Activated naive CD4-positive, alpha-beta T cell treated with anti-CD3 and anti-CD28 coated beads, Interleukin-2, amount 10 ng/mL, durations not matched to agents 7 days and 5 days (primary cell): ENCODE data around the gene CREB3L4.

ENCODE experiments used
- CTCF ChIA-PET: fragments of 350-600 bp; sonication (Branson Sonifier 250); formaldehyde crosslinking; loops from one replicate; lab custom pipeline; 2021; ENCODE audit warnings: antibody characterized with exemption; lab: Charles Lee
- DNase-seq: peaks from one replicate; pipeline ENCODE4 v3.0.0-alpha.2; 2020
- H3K27ac Mint-ChIP-seq: one replicate; pipeline ENCODE4 v1.8.0; 2021; ENCODE audit warnings: mild to moderate bottlenecking, moderate library complexity, mixed read lengths
- H3K27me3 Mint-ChIP-seq: one replicate; pipeline ENCODE4 v1.8.0; 2021; ENCODE audit warnings: mild to moderate bottlenecking, mixed read lengths
- H3K36me3 Mint-ChIP-seq: one replicate; pipeline ENCODE4 v1.8.0; 2021; ENCODE audit warnings: mixed read lengths
- H3K4me1 Mint-ChIP-seq: one replicate; pipeline ENCODE4 v1.8.0; 2021; ENCODE audit warnings: mixed read lengths
- H3K4me3 Mint-ChIP-seq: one replicate; pipeline ENCODE4 v1.8.0; 2021; ENCODE audit warnings: mild to moderate bottlenecking, moderate library complexity, mixed read lengths
- H3K9me3 Mint-ChIP-seq: one replicate; pipeline ENCODE4 v1.8.0; 2021; ENCODE audit warnings: mixed read lengths

The CREB3L4 gene

DNA sequence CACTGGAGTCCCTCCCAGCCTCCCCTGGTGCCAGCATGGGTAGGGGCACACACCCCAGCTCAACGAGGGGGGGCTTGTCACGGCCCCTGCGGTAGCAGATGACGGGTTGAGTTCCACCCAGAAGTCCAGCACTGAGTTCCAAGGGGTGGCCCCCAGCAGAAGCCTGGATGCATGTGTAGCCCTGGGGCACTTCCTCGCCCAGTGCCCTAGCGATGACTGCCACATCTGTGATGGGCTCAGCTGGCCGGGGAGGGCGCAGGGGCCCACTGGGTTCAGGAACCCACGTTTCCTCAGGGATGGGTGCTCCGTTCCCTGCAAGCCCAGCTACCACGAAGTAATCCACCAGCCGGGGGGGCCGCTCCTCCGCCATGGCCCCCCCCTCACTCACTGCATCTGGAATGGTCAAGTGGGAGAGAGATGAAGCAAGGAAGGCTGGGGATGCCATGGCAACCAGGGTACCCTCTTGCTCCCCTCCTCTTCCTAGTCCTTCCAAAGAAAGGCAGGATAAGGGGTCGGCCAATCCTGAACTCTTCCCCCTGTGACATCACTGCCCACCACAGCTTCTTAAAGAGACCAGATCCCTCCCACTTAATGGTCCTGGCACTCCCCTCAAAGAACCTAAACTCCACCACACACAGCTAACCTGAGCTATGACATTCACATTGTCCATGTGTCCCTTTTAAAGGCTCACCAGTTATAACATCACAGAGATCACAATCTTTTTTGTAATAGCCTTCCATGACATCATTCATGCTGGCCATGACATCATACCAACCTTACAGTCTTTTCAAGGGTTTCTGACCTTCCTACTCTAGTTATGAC lies 23.5 kb upstream of the CREB3L4 start:
- H3K4me1 Mint-ChIP-seq: peaks cover 43% of the 10 kb centered on the region
- DNase-seq: no peak

DNA sequence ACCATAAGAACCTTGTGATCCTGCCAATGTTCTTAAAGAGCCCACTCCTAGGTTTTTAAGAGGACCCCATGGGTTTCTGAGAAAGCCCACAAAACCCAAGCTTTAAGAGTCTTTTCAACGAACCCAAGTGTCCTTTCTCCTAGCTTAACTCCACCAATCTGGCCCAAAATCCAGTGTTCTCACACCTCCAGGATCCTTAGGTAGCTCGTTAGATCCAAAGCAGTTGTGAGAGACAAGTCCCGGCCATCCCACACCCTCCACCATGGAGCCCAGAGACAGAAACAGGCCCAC lies 22.9 kb upstream of the CREB3L4 start:
- peaks cover 4% of the 10 kb centered on the region for H3K27me3 Mint-ChIP-seq
- peak overlapping the region; percentile 99 for H3K27ac Mint-ChIP-seq
- peak overlapping the region; percentile 96 for H3K4me3 Mint-ChIP-seq
- CTCF ChIA-PET: interaction anchor here (0.7 to 3.3 kb wide), 14 partner anchors 10 to 267 kb away, joined by 3 to 23 read pairs (median 6); partner anchors contain the start of genes CREB3L4, GATAD2B, JTB and RAB13
- peaks cover 43% of the 10 kb centered on the region for H3K4me1 Mint-ChIP-seq
- no peak for DNase-seq
- H3K9me3 Mint-ChIP-seq: no peaks in the 10 kb centered on the region
- peaks cover 64% of the 10 kb centered on the region for H3K36me3 Mint-ChIP-seq

More for the DNA sequence above, 23.5 kb upstream of the CREB3L4 start:
- peak overlapping the region; percentile 96 for H3K4me3 Mint-ChIP-seq
- peaks cover 4% of the 10 kb centered on the region for H3K27me3 Mint-ChIP-seq
- no peaks in the 10 kb centered on the region for H3K9me3 Mint-ChIP-seq
- peaks cover 69% of the 10 kb centered on the region for H3K36me3 Mint-ChIP-seq
- CTCF ChIA-PET: interaction anchor here (0.7 to 3.3 kb wide), 13 partner anchors 11 to 267 kb away, joined by 3 to 23 read pairs (median 5); partner anchors contain the start of genes CREB3L4, GATAD2B, JTB and RAB13
- peak overlapping the region; percentile 99 for H3K27ac Mint-ChIP-seq

DNA sequence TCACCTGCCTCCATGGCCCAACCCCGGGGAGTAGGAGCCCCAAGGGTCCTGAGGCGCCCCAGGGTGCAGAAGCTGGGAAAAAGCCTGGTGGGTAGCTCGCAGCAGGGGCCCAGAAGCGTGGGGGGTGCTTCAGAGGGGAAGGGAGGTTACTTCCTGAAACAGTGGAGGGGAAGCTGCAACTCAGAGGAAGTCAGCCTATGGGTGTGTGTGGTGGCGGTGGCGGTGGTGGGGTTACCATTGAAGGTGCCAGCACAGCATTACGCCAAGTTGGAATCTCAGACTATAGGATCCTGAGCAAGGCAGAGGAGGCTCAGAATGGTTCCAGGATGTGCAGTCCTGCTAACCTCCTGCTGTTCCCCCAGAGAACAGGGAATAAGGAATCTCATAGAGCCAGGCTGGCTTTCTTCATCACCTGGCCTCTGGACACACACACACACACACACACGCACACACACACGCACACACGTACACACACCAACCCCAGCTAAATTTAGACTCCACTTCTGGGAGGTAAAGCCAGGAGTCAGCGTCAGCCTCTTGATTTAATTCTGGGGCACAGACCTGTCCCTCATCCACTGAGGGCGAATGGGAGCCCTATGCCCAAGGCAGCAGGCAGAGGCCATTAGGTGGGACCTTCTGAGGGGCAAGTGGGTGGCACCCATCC lies 22.4 kb upstream of the CREB3L4 start:
- H3K27ac Mint-ChIP-seq: peak overlapping the region; percentile 99
- peak; percentile 90 for DNase-seq
- H3K4me3 Mint-ChIP-seq: peak overlapping the region; percentile 96
- peaks cover 4% of the 10 kb centered on the region for H3K27me3 Mint-ChIP-seq
- no peaks in the 10 kb centered on the region for H3K9me3 Mint-ChIP-seq
- peaks cover 42% of the 10 kb centered on the region for H3K4me1 Mint-ChIP-seq
- CTCF ChIA-PET: interaction anchor here (0.7 to 3.3 kb wide), 17 partner anchors 9 to 268 kb away, joined by 3 to 23 read pairs (median 6); partner anchors contain the start of genes CREB3L4, GATAD2B, JTB and RAB13
- peaks cover 62% of the 10 kb centered on the region for H3K36me3 Mint-ChIP-seq

- peaks cover 4% of the 10 kb centered on the region for H3K27me3 Mint-ChIP-seq
- H3K9me3 Mint-ChIP-seq: no peaks in the 10 kb centered on the region
- peak; percentile 87 for DNase-seq
- peak overlapping the region; percentile 99 for H3K27ac Mint-ChIP-seq
- CTCF ChIA-PET: interaction anchor here (0.6 to 3.3 kb wide), 16 partner anchors 10 to 380 kb away, joined by 3 to 23 read pairs (median 4); partner anchors contain the start of genes CREB3L4, GATAD2B, JTB and RAB13
- peaks cover 65% of the 10 kb centered on the region for H3K36me3 Mint-ChIP-seq
- peaks cover 40% of the 10 kb centered on the region for H3K4me1 Mint-ChIP-seq
- H3K4me3 Mint-ChIP-seq: peak overlapping the region; percentile 96
Measured at GRCh38 chr1:153945795-153946621, 21.7 kb upstream of the CREB3L4 start.

DNA sequence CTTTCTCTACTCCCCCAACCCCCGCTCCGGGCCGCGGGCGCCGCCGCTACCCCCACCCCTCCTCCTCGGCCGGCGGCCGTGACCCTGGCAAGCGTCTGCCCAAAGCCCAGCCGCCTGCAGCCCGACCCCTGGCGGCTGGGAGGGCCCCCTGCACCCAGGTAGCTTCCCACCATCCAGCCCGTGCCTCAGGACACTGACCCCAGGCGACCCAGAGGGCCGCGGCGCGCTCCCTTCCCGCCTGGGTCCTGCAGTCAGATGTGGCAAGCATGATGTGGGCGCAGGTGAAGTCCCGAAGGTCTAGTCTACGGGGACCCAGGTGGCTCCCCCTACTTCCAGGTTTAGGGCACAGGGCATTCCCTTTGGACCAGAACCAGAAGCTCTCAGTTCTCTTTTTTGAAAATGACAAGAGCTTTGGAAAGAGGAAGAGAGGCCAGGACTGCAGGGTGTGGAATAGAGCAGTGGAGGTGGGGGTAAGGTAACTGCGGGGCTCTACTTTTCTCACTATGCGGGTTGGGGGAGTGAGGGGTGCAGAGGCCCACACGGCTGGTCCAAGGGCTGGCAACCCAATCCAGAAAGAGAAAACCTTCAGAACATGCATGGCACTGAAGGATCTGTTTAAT lies 21.0 kb upstream of the CREB3L4 start, which contains the start of gene DENND4B:
Gene DENND4B (minus strand): TSS at position 97 of the 620 bp plus-strand sequence. CDS start 2,344 bp downstream, outside the sequence.
- peak; percentile 80 for DNase-seq
- H3K27ac Mint-ChIP-seq: peak within 1 kb of the TSS; percentile 99
- H3K36me3 Mint-ChIP-seq: peaks cover 67% of the 10 kb centered on the region
- H3K9me3 Mint-ChIP-seq: no peaks in the 10 kb centered on the region
- peaks cover 4% of the 10 kb centered on the region for H3K27me3 Mint-ChIP-seq
- peak within 1 kb of the TSS; percentile 96 for H3K4me3 Mint-ChIP-seq
- H3K4me1 Mint-ChIP-seq: peaks cover 36% of the 10 kb centered on the region
- CTCF ChIA-PET: interaction anchor here (0.6 to 3.3 kb wide), 15 partner anchors 9 to 380 kb away, joined by 3 to 23 read pairs (median 4); partner anchors contain the start of genes CREB3L4, GATAD2B, RAB13 and RPS27

GRCh38 chr1:153951183-153951582 lies 16.5 kb upstream of the CREB3L4 start:
- Mint-ChIP-seq H3K4me3 (no peak overlapping the region), H3K27me3 (no peaks in the 10 kb centered on the region), H3K36me3 (peaks cover 62% of the 10 kb centered on the region), H3K4me1 (peaks cover 38% of the 10 kb centered on the region), H3K9me3 (no peaks in the 10 kb centered on the region), H3K27ac (no peak overlapping the region)
- no peak for DNase-seq
- CTCF ChIA-PET: no interaction called here

DNA sequence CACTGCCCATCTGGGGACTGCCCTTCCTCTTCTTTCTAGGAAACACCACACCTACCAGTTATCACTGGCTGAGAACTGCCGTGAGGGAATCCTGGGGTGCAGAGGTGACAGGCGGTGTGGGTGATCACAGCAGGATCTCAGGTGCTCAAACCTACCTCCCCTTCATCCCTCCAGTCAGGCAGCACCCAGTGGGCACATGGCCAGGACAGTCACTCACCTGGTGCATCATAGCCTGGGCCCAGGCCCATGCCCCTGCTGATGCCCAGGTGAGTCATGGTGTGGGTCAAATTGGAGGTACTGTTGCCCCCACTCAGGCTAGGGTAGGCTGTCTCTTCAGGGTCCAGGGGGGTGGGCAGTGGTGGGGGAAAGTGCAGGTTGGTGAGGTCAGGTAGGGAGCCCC lies 15.9 kb upstream of the CREB3L4 start:
- H3K27ac Mint-ChIP-seq: no peak overlapping the region
- peaks cover 42% of the 10 kb centered on the region for H3K4me1 Mint-ChIP-seq
- no peak for DNase-seq
- peaks cover 60% of the 10 kb centered on the region for H3K36me3 Mint-ChIP-seq
- H3K9me3 Mint-ChIP-seq: no peaks in the 10 kb centered on the region
- no peaks in the 10 kb centered on the region for H3K27me3 Mint-ChIP-seq
- H3K4me3 Mint-ChIP-seq: no peak overlapping the region
- CTCF ChIA-PET: no interaction called here

DNA sequence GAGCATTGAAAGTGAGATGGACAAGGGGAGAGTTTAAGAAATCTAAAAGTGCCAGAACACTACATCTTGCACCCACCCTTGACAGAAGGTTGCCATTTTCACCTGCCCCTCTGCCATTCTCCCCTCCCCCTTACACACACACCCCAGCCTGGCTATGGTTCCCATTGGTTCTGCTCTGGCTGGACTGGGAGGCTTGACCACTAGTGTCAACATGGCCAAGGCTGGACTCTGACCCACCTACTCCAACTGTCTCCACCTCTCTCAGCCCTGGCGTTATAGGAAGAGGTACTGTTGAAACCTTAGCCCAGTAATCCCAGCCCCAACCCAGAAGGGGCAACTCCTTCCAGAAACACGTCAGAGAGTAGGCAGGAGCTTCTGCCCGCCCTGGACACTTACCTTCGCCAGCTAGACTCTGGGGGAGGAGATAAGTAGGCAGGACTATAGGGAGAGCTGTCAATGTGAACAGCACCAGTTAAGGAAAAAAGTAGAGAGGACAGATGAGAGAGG lies 13.8 kb upstream of the CREB3L4 start:
- Mint-ChIP-seq H3K27ac (peak overlapping the region; percentile 77), H3K9me3 (no peaks in the 10 kb centered on the region), H3K36me3 (peaks cover 51% of the 10 kb centered on the region), H3K4me1 (peaks cover 45% of the 10 kb centered on the region), H3K4me3 (peak overlapping the region; percentile 22), H3K27me3 (no peaks in the 10 kb centered on the region)
- CTCF ChIA-PET: no interaction called here
- no peak for DNase-seq

DNA sequence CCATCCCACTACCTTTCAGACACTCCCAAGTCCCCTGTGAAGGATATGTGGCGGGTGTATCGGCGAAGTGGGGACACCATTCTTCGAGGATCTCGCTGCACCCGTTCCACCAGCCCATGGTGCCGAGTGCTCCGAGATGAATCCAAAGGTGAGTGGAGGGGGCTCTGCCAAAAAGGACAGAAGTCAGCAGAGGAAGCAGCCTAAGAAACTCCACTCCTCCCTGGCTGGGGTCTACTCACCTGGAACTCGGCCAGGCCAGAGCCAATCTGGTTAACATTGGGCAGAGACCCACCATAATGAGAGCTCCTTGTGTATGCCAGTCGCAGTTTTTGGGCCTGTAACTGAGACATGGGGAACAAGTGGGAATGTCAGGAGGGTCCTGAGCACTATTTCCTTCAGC lies 12.9 kb upstream of the CREB3L4 start:
- peaks cover 50% of the 10 kb centered on the region for H3K36me3 Mint-ChIP-seq
- H3K4me3 Mint-ChIP-seq: no peak overlapping the region

GRCh38 chr1:153956997-153957715 lies 10.5 kb upstream of the CREB3L4 start:
- H3K4me1 Mint-ChIP-seq: peaks cover 64% of the 10 kb centered on the region
- CTCF ChIA-PET: interaction anchor here (0.7 to 2.7 kb wide), 6 partner anchors 9 to 188 kb away, joined by 3 to 10 read pairs (median 6); partner anchors contain the start of genes DENND4B, GATAD2B and RAB13
- peak overlapping the region; percentile 96 for H3K27ac Mint-ChIP-seq
- peaks cover 40% of the 10 kb centered on the region for H3K36me3 Mint-ChIP-seq
- H3K27me3 Mint-ChIP-seq: no peaks in the 10 kb centered on the region
- H3K4me3 Mint-ChIP-seq: peak overlapping the region; percentile 98
- no peaks in the 10 kb centered on the region for H3K9me3 Mint-ChIP-seq
- no peak for DNase-seq

More for the DNA sequence above, 12.9 kb upstream of the CREB3L4 start:
- CTCF ChIA-PET: interaction anchor here (0.6 to 2.7 kb wide), 2 partner anchors 8 to 10 kb away, joined by 3 to 9 read pairs; partner anchors contain the start of gene DENND4B
- no peaks in the 10 kb centered on the region for H3K9me3 Mint-ChIP-seq
- H3K27ac Mint-ChIP-seq: peak overlapping the region; percentile 77
- DNase-seq: no peak
- H3K4me1 Mint-ChIP-seq: peaks cover 51% of the 10 kb centered on the region
- H3K27me3 Mint-ChIP-seq: no peaks in the 10 kb centered on the region

DNA sequence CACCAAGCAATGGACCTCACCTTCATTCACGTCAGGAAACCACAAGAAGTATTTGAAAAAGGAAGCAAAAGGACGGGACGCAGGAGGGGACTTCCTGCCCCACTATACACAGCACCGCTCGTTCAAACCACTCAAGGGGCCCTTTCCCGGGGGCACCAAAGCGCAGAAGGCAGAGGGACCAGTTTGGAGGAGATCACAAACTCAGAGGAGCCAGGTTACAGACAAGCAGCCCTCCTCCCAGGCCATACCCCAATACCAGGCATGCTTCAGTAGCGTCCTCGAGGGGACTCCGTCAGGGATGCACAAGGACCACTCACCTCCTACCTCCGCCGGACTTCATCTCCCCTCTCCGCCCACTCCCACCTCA lies 10.0 kb upstream of the CREB3L4 start:
- H3K36me3 Mint-ChIP-seq: peaks cover 38% of the 10 kb centered on the region
- CTCF ChIA-PET: interaction anchor here (0.9 to 2.5 kb wide), 3 partner anchors 10 to 29 kb away, joined by 3 to 10 read pairs (median 6); partner anchors contain the start of genes CREB3L4 and RAB13
- peak overlapping the region; percentile 96 for H3K27ac Mint-ChIP-seq
- peak overlapping the region; percentile 98 for H3K4me3 Mint-ChIP-seq
- no peaks in the 10 kb centered on the region for H3K27me3 Mint-ChIP-seq
- peaks cover 70% of the 10 kb centered on the region for H3K4me1 Mint-ChIP-seq
- H3K9me3 Mint-ChIP-seq: no peaks in the 10 kb centered on the region
- DNase-seq: peak; percentile 63
